PC-9 (cell line): Measurements from ENCODE around the gene RNU7-1.

ENCODE experiments used
- EZH2 ChIP-seq: fragments of 200-600 bp; sonication (generic); IDR thresholded peaks from 2 replicates; pipeline ENCODE4 v1.8.0; 2017; ENCODE audit warnings: antibody characterized with exemption, low read depth
- TF ChIP-seq, protein P1 (sequence below): fragments of 200-600 bp; sonication (generic); conservative IDR thresholded peaks from 2 replicates; pipeline ENCODE4 v1.6.1; 2017; ENCODE audit warnings: mixed run types, antibody characterized with exemption, mild to moderate bottlenecking, moderate library complexity

- TF ChIP-seq, protein P1, sequence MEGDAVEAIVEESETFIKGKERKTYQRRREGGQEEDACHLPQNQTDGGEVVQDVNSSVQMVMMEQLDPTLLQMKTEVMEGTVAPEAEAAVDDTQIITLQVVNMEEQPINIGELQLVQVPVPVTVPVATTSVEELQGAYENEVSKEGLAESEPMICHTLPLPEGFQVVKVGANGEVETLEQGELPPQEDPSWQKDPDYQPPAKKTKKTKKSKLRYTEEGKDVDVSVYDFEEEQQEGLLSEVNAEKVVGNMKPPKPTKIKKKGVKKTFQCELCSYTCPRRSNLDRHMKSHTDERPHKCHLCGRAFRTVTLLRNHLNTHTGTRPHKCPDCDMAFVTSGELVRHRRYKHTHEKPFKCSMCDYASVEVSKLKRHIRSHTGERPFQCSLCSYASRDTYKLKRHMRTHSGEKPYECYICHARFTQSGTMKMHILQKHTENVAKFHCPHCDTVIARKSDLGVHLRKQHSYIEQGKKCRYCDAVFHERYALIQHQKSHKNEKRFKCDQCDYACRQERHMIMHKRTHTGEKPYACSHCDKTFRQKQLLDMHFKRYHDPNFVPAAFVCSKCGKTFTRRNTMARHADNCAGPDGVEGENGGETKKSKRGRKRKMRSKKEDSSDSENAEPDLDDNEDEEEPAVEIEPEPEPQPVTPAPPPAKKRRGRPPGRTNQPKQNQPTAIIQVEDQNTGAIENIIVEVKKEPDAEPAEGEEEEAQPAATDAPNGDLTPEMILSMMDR = no peak
- TF ChIP-seq EZH2 = no peak
Measured at GRCh38 chr12:6903722-6904121, 39.9 kb upstream of the RNU7-1 start.
